Measurements from ENCODE around the gene ZDHHC9.

Gene ZDHHC9

GRCh38 chrX:129813662-129814368 lies 29.9 kb downstream of the ZDHHC9 start:
- DNase-seq: no peak

- DNase-seq: no peak
Observed at GRCh38 chrX:129808829-129809796, 34.6 kb downstream of the ZDHHC9 start.

GRCh38 chrX:129808158-129808828 lies 35.4 kb downstream of the ZDHHC9 start:
- no peak for DNase-seq

- DNase-seq: no peak
Observed at GRCh38 chrX:129804806-129805205, 38.9 kb downstream of the ZDHHC9 start.

DNA sequence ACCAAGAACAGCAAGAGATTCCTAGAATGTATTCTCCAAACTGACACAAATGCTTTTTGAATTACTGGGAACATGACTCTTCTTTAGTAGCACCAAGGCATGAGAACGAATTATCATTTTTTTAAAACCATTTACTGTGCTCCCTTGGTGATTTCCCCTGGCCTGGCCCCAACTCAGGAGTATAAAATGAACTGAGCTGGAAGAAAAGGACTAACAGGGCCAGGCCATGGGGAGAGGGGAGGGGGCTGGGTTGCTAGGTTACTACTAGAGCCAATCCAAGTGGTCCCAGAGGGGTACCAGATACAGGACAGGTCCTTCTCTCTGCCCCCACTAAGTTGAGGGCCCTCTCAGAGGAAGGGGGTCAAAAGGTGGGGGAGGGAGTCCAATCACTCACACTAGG lies 40.8 kb downstream of the ZDHHC9 start:
- DNase-seq: no peak

DNA sequence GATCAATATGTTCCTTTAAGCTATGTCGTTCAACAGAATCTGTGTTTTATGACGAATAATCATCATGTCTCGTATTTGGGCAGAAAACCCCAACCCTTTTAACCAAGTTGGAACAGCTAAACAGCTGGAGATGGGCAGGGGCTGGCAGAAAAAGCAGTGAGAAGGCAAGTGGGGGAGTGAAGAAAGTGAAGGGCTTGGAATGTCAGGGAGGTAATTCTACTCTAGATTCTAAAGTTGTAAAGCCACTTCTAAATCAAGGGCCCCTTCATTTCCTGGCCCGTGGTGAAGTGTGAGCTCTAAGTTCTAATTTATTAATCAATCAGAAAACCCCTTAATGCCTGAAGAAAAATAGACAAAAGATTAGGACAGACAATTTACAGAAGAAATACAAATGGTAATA lies 43.5 kb downstream of the ZDHHC9 start:
- DNase-seq: no peak

GRCh38 chrX:129798888-129799287 lies 44.8 kb downstream of the ZDHHC9 start:
- DNase-seq: no peak

GRCh38 chrX:129798456-129798855 lies 45.2 kb downstream of the ZDHHC9 start:
- no peak for DNase-seq

- DNase-seq: no peak
Observed at GRCh38 chrX:129797251-129797906, 46.3 kb downstream of the ZDHHC9 start.

DNA sequence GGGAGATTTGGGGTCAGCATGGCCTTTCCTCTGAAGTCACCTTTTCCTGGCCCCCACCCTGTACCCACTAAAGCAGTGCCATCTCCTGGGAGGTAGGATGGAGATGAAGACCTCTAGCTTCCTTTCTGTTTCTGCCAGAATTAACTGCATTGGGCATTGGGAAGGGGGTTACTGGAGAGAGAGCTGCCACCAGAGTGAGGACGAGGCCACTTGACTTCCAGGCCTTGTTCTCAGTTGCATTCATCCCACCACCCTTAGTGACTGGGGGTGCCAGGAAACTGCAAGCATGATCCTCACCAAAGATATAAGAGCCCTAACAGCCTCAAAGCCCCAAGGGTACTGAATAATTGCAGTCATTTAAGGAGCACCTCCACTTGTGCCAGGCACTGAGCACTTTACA lies 48.1 kb downstream of the ZDHHC9 start:
- DNase-seq: no peak

- DNase-seq: no peak
Observed at GRCh38 chrX:129793604-129794191, 50.0 kb downstream of the ZDHHC9 start.

GRCh38 chrX:129792586-129793291 lies 50.9 kb downstream of the ZDHHC9 start:
- DNase-seq: no peak

DNA sequence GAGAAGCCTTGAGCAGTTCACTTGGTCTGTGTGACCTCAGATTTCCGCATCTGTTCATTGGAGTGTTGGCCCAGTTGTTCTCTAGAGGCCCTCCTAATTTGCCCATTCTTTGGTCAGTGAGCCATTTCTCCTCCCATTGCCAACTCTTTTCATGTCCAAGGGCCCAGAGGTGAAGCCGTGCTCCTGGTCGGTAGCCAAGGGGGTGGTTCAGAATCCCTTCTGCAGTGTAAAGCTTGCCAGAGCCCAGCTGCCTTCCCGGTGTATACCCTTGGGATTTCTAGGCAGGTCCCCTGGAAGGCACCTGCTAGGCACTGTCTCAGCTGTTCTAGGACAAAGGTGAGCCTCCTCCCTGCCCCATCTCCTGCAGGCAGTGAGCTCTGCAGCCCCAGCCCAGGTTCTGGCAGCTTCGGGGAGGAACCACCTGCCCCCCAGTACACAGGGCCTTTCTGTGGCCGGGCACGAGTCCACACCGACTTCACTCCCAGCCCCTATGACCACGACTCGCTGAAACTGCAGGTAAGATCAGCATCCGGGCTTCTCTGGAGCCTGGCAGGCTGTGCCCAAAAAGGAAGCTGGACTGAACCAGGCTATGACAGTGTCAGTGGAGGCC lies 51.6 kb downstream of the ZDHHC9 start:
- DNase-seq: no peak

DNA sequence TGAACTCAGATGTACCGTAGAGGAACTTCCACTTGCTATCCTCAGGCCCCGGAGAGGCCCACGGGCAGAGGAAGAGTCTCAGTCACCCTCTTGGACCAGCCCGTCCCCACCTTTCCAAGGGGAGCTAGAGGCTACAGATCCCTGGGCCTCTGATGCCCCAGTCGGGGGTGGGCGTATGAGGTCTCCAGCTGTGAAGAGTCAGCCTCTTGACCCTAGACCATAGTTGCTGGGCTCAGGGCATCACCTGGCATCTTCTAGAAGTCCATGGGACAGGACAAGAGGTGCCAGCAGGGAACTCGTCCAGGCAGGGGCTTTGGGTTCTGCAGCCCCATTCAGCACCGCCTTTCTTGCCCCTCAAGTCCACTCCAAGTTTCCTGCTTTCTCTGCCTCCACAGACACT lies 52.4 kb downstream of the ZDHHC9 start:
- DNase-seq: no peak

GRCh38 chrX:129790808-129791207 lies 52.9 kb downstream of the ZDHHC9 start:
- DNase-seq: no peak

GRCh38 chrX:129790146-129790545 lies 53.5 kb downstream of the ZDHHC9 start:
- no peak for DNase-seq

DNA sequence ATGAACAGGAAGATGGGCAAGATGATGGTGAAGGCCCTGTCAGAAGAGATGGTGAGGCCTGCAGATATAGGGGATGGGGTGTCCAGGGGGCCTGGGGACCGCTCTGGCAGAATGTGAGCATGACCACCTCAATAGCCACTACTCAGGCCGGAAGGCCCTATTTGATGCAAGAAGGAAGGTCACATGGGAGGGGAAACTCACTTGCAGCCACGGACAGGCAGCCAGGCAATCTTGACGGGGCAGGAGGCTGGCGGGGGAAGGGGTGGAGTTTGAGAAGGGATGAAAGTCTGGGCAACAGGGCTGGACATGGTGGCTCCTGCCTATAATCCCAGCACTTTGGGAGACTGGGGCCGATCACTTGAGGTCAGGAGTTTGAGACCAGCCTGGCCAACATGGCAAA lies 55.2 kb downstream of the ZDHHC9 start:
- DNase-seq: no peak

GRCh38 chrX:129787336-129788055 lies 56.2 kb downstream of the ZDHHC9 start:
- no peak for DNase-seq

- DNase-seq: no peak
Observed at GRCh38 chrX:129786210-129786651, 57.5 kb downstream of the ZDHHC9 start.

- DNase-seq: no peak
Observed at GRCh38 chrX:129785160-129785947, 58.3 kb downstream of the ZDHHC9 start.

Measured in cortex of kidney (tissue), 1 donor.